Daoy (cell line): ENCODE data around the gene STXBP6. TPM values are rescaled to one million over a fixed set of nuclear protein-coding genes. Genes with fewer than 3 reads are reported as not detected.
"Not testable (repeated sequence)": the region's sequence is repeated elsewhere in the genome, so short reads cannot be mapped to it uniquely, and the experiment has no call there.

Experiments used
- DNase-seq: peaks from one replicate; pipeline ENCODE4 v3.0.0-alpha.2; 2015; ENCODE audit warnings: low read depth
- total RNA-seq: library from RNA; depleted of rRNA; stranded (reverse); fragments of >200 nt; shearing (Covaris generic); gene quantifications from 2 replicates; pipeline ENCODE4 v1.2.3, GENCODE V29; 2014

The STXBP6 gene
- total RNA-seq, 1 experiment from 2014 or later, result 2.9 TPM

DNA sequence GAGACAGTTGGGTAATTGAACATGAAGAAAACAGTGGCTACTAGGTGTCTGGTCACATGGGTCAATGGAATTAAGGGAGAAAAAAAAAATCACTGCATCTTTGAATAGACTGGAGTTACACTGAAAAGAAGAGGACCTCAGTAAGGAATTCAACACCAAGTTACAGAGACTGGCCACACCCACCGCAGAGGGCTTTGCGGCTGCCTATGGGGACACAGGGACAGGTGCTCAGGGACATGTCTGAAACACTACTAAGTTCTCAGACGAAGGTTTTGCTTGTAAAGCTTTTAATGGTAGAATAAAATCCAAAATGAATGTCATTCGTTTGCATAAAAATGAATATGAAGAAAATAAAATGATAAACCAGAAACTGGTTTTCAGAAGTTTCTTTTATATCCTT lies 93.8 kb downstream of the STXBP6 start:
- no peak for DNase-seq

DNA sequence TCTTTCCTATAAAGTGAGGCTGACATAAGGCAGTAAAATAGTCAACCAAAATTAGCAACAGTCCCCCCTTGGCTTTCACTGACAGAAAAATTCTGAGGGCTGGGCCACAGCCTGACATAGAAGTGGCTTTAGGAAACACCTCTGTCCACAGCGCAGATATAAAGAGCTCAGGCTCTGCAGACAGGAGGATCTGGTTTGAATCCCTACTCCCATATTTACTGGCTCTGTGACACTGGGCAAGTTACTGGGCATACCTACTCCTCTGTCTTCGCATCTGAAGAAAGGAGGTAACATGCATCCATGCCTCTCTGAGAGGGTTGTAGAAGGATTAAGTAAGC lies 95.3 kb downstream of the STXBP6 start:
- DNase-seq, result no peak

DNA sequence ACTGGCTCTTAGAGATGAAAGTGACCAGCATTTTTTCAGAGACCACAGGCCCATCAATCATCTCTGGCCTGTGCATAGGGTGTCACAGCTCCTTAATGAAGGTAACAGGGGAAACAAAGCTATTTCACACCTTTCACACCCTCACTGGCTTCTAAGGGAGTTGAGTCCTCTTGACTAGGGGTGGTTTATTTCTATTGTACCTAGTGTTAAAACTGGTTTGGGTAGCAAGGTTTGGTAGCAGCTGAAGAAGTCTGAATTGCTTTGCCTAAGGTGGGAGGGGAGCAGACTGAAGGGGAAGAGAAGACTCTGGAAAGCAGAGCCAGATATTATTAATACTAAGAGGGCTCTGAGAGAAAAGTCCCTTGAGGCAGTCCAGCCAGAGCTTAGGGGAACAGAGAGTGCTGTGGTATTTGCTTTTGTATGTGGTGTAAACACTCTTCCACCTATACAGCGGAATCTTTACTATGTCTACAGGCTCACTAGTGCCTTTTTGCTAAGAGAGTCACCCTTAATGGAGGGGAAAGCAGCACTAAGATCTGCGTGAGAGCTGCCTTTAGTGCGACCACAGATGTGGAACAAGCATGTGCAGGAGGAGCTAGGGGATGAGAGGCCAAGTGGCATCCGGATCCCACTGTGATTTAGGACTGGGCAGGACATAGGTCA lies 95.8 kb downstream of the STXBP6 start:
- DNase-seq, result no peak

DNA sequence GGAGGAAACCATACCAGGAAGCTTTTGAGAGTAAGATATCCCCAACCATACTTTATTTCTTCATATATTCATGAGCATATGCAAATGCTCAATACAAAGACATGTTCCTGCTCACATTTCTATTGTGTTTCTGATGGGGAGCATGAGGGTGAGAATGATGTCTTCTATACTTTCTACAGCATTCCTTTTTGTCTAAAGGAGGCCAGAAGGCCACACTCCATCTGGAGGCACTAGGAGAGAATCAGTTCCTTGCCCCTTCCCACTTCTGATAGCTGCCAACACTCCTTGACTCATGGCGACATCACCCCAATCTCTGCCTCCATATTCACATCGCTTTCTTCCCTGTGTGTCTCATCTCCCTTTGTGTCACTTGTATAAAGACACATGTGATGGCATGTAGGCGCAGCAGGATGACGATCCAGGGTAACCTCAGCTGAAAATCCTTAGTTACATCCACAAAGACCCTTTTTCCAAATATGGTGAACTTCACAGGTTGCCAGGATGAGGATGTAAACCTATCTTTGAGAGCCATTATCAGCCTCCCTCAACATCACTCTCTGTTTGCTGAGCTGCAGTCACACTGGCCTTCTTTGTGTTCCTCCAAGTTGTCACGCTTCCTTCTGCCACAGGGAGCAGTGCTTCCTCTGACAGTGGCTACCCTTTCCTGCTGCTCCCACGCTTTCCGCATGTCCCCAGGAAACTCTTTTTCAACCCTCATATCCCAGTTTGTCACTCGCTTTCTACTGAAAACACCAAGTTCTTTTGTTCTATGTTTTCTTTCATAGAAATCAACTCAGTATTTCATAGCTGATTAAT lies 96.9 kb downstream of the STXBP6 start:
- DNase-seq, result peak; percentile 7

DNA sequence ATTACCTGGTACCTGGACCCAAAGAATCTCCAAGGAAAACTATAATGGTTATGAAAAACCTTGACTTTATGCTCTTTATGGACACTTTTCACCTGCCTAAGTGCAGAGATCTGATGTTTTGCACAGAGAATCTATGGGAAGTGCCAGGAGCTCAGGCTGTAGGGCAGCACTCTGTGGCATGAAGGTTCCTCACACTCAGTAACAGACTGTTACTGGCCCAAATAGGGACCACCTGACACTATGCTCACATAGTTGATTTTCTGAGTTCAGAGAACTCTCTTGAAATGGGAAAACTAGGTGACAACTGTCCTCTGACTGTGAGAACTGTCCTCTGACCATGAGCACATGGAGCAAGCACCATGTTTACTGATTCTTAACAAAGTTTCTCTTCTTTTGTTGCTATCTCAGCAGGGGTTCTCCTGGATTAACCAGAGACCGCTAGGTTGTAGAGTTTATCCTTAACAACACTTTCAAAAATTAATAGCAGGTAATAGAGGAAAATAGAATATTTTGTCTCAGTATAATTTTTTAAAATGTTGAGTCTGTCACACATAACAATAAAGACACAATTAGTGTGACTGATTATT lies 101.6 kb downstream of the STXBP6 start:
- DNase-seq, result no peak

DNA sequence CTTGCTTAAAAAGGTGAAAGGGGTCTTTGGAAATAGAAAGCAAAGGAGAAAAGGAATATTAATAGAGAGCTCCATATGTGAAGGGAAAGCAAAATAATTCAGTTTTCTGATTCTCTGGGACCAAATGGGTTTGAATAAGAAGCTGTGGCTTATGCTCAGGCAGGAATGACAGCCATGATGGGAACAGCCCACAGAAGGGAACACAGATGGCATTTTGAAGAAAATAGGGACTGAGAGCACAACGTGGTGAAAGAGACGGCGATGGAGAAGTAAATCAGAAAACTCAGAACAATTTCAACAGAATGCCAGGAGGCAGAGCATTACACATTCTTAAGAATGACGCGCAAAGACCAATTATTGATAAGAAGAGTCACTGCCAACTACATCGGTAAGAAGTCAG lies 102.8 kb downstream of the STXBP6 start:
- no peak for DNase-seq

DNA sequence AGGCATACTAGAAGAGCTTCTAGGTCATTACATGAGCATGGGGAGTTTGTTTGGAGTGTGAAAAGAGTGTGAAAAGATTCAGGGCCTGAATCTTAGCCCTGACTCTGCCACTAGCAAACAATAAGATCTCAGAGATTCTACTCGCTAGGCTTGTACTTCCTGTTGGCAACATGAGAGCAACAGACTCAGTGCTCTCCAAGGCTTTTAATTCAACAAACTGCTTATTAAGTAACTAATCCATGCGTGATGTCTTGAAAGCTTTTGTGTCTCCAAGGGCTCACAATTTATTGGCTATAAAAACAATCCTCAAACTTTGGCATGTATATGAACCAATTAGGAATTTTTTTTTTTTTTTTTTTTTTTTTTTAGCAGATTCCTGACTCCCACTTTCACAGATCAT lies 105.1 kb downstream of the STXBP6 start:
- no peak for DNase-seq

DNA sequence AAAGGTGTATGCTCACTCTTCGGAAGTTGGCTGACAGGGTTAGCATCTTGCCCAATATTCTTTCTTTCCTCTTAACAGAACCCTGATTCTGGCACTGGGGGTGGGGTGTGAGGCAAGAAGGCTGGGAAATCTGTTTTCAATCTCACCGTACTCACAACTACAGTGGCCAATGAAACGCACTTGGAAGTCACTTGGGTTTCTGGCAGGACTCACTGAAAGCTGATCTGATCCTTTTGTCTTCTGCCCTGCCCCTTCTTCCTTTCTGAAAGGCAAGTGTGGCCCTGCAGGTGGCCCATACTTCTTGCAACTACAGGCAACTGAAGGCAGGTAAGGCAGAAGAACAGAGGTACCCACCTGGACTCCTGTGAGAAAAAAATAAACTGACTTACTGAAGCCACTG lies 106.9 kb downstream of the STXBP6 start:
- no peak for DNase-seq

DNA sequence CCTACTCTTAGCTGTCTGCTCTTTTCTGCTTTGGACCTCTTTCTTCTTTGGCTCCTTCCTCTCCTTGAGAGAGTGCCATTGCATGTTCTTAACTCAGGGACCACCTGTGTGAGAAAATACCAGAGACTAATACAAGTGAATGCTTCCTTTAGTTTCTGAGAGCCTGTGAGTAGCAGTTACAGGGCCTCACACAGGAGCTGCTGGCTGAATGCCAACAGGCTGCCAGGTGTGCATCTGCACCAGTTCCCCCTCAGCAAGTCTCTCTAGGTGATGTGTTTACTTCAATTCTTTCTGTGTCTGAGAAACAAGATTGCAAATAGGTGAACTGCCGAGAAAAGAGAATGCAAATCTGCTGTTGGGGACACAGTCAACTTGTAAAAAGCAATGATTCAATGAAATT lies 108.2 kb downstream of the STXBP6 start:
- DNase-seq, result no peak

DNA sequence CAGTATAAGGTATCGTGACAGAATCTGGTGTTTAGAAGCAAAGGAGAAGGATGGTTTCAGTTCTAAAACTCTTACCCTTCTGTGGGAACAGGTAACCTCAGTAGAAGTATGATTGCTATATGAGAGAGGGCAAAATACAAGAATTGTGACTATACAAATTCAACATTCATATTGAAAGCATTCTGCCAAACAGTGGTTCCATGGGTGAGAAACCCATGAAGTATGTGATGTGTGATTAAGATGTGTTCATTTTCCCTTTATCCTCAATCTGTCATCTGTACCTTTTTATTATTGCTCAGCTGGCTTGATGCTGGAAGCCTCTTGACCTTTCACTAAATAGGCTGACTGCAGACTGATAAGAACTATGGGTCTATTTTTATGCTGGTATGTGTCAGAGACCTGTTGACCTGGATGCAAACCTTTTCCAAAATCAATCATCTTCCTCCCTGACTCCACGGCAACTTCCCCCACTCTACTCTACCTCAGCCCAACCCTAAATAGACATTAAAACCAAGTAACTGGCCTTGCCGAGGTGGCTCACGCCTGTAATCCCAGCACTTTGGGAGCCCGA lies 109.6 kb downstream of the STXBP6 start:
- no peak for DNase-seq

DNA sequence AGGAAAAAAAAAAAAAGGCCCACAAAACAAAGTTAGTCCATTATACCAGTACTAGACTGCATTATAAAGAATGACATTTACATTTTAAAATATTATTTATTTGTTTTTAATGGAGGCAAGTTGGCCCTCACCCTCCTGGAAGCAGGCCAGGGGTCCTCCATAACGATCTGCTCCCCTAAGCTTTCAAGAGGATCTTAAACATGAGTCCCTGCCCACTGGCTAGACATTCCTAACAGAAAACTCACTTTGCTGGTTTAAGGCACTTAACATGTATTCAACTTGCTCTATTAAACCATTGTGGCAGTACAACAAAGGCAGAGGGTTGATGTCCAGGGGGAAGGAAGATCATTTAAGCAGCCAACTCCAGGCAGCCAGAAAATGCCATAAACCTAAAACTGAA lies 111.4 kb downstream of the STXBP6 start:
- DNase-seq, result no peak

DNA sequence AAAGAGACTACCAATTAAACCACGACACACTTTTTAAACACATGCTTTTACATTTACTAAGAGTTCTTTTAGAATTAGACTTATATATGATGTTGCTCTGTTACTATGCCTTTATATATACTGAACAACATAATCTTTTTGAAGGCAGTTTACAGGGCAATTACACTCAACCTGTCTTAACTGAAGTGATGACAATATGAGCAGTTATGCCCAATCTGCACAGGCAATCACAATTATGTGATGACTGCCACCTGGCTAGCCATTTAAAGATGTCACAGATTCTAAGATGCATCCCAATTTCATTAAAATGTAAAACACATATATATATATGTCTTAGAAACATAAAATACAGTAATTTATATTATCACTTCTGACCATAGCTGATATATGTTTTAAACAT lies 112.6 kb downstream of the STXBP6 start:
- no peak for DNase-seq

DNA sequence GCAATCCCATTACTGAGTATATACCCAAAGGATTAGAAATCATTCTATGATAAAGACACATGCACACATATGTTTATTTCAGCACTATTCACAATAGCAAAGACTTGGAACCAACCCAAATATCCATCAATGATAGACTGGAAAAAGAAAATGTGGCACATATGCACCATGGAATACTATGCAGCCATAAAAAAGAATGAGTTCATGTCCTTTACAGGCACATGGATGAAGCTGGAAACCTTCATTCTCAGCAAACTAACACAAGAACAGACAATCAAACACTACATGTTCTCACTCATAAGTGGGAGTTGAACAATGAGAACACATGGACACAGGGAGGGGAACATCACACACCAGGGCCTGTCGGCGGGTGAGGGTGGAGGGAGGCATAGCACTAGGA lies 113.2 kb downstream of the STXBP6 start:
- not testable (repeated sequence) for DNase-seq

DNA sequence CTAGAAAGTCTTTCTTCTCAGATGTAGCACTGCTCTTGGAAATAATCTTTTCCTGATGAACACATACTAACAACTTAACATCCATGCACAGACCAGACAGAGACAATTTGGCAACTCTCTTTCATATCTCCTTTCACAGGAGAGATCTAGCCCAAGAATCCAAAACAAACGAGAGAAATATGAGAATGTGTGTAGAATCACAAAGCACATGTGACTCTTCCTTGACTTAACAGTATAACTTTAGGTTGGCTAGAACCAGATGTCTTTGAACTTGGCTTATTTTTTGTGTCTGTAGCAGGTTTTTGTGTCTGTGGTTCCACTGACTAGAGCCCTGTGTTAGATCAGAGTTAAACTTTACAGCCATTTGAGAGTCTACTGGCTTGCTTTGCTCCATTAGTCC lies 114.2 kb downstream of the STXBP6 start:
- no peak for DNase-seq

DNA sequence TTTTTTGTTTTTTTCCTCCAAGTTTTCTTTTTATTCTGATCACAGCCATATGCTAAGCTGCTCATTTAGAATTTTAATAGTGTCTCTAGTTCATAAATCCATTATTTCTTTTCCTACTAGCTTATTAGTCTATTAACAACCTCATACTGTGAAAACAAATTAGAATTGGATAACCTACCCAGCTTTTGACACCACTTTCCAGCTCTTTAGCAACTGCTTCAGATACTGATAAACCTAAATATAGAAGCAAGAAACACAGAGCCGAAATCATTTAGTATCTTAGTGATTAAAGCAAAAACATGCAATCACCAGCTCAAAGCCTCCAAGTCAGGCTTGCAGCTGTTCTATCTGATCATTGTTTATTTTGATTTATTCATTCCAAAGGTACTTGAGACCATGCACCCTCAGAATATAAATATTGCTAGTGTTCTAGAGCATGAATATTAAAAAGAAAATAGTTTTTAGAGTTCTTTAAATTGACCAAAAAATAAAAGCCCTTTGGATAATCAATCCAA lies 121.5 kb downstream of the STXBP6 start:
- DNase-seq, result no peak

DNA sequence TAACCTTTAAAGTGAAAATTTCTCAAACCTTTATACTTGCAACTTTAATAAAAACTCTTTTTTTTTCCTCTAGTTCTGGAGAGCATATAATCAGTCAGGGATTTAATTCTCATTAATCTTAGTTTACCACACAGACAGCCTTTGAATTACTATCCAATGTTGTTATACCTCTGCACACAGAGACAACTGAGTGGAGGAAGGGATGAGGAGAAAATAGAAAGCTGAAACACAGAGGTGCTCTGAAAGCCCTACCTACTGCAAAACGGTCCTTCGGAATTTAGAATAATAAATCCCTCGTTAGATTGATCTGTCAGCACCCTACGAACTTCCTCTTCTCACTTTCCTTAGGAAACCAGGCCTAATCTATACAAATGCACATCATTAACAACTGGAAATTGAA lies 122.1 kb downstream of the STXBP6 start:
- no peak for DNase-seq

DNA sequence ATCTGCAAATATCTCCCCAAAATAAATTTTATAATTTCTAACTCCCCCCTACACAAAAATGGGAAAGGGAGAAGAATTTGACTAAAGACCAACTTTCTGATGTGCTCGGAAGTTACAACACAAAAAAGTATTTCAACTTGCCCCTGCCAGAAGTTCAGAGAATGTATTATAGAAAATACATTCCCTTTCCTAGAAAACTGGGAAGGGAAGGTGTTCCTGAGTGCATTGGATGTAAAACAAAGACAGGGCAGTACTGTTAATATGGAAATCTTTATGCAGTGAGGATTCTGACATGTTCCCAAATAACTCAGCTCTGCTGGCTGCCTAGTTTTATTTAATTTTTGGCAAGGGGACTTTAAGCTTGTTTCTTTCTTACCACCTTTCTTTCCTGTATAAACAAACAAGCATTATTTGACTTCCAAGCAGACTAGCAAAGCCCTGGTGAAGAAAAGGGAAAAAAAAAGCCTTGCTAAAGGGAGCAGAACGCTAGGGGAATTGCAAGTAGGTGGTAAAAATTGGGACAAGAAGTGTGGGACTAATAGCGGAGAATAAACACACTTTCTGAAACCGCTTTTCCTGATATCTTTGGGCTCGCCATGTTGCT lies 124.1 kb downstream of the STXBP6 start:
- DNase-seq, result no peak

DNA sequence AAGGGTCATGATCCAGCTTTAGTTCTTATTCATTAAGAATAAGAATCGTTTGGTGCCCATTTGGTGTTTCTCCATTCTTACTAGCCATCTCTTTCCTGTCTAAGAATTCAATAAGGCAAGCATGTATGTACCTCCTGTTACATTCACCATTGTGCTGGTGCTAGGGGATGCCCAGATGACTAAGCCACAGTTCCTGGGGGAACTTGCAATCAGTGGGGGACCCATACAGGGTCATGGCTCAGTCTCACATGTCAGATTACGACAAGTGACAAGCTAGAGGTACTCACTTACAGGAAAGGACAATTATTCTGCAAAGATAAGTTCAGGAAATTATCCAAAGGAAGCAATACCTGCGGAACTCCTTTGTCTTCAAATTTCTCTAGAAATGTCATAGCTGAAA lies 125.4 kb downstream of the STXBP6 start:
- DNase-seq, result no peak

DNA sequence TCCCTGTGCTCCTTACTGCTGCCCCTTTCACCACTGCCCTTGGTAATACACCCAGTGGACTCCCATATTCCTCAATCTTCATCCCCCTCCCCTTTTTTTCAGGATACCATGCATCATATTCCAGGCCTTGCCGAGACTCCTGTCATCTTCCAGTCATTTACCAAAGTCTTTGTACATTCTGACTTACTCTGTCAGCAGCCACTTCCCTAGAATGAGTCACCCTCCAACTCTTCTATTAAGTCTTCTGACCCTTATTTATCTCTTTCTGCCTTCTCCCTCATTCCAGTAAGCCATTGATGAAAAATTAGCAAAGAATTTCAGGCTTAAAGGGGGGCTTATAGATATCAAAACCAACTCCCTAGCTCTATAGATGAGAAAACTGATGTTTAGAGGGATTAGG lies 128.0 kb downstream of the STXBP6 start:
- DNase-seq, result peak; percentile 33

DNA sequence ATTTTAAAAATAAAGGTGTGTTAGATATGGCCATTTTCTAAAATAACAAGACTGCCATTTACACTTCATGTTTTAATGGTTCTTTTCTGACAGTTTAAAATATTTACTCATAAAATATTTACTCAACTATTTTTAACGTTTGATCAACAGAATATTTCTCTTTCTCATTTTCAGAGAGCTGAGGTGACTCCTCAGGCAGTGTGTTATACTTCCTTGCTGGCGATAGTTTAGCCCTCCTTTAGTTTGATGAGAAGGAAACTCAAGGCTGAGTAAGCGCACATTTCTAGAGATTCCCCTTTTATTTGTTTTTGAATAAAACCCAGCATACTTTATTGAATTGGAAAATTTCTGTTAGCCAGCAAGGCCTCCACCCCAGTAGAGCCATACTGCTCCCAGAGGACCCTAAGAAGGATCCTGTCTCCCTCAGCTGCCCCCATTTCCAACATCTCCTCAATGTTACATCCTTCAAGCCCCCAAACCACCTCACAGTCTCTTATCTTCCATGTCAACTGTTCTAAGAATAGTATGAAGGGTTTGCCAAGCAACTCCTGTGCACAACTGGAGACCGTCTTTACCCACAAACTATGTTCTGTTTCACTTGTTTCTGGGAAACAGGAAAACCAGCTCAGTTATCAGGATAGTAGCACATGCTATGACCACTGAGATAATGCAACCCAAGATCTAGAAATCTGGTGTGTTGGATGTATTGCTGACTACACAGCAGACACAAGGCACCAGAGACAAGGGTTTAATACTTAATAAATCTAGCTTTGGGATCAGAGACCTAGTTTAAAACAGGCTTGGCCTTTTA lies 129.5 kb downstream of the STXBP6 start:
- DNase-seq, result no peak

DNA sequence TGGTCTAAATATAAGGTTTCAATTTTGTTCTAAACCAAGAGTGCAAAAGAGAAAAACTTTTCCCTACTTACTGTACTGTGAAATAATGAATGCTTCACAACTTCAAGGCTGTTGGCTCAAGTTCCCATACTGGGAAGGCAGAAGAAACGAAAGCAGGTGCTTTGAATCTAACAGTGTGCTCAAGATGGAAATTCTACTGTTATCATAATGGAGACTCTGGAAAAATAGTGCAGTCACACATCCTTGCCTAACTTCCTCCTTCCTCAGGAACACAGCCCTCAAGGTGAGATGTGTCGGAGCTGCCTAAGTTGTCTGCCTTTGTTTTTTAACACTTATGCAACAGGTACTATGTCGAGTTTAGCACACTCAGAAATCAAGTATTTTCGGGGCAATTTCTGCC lies 131.1 kb downstream of the STXBP6 start:
- DNase-seq, result no peak
